Right forelimb (tissue), 1 donor: ENCODE data around the gene MGA.

Source experiments
- DNase-seq: peaks from one replicate; pipeline ENCODE4 v3.0.0-alpha.2; 2018

Gene MGA

GRCh38 chr15:41789236-41789635, 129.0 kb downstream of the MGA start:
- no peak for DNase-seq

- DNase-seq, result no peak
Observed at GRCh38 chr15:41789662-41790061, 129.5 kb downstream of the MGA start.

GRCh38 chr15:41790169-41790568, 130.0 kb downstream of the MGA start:
- DNase-seq, result no peak

GRCh38 chr15:41790756-41791546, 130.7 kb downstream of the MGA start:
- DNase-seq, result no peak

- no peak for DNase-seq
Observed at GRCh38 chr15:41791547-41791937, 131.3 kb downstream of the MGA start.

- DNase-seq, result no peak
Observed at GRCh38 chr15:41792000-41792637, 131.9 kb downstream of the MGA start.

- no peak for DNase-seq
Observed at GRCh38 chr15:41794081-41794480, 133.9 kb downstream of the MGA start.

GRCh38 chr15:41795996-41796856, 136.0 kb downstream of the MGA start:
- peak; percentile 56 for DNase-seq

- DNase-seq, result no peak
Observed at GRCh38 chr15:41797201-41797944, 137.2 kb downstream of the MGA start.

- no peak for DNase-seq
Observed at GRCh38 chr15:41798607-41799487, 138.6 kb downstream of the MGA start.

GRCh38 chr15:41799488-41799805, 139.2 kb downstream of the MGA start:
- DNase-seq, result no peak

- no peak for DNase-seq
Observed at GRCh38 chr15:41801185-41801584, 141.0 kb downstream of the MGA start.

GRCh38 chr15:41801850-41802455, 141.7 kb downstream of the MGA start:
- no peak for DNase-seq

- no peak for DNase-seq
Observed at GRCh38 chr15:41804361-41804760, 144.2 kb downstream of the MGA start.

- no peak for DNase-seq
Observed at GRCh38 chr15:41804916-41805666, 144.9 kb downstream of the MGA start.

GRCh38 chr15:41805711-41806110, 145.5 kb downstream of the MGA start:
- DNase-seq, result no peak

- no peak for DNase-seq
Observed at GRCh38 chr15:41806291-41807181, 146.3 kb downstream of the MGA start.

- DNase-seq, result no peak
Observed at GRCh38 chr15:41809121-41809520, 148.9 kb downstream of the MGA start.

GRCh38 chr15:41809526-41810220, 149.5 kb downstream of the MGA start:
- no peak for DNase-seq
